Spleen (tissue), 7 donors: Measurements from ENCODE around the gene CD248.

Source experiments
- POLR2A ChIP-seq, 3 donors: fragments of 450-650 bp; IDR thresholded peaks; one replicate each; pipeline ENCODE4 v1.5.1; 2017; ENCODE audit warnings: antibody characterized with exemption in 3 of 3, mild to moderate bottlenecking in 1 of 3
- POLR2AphosphoS5 ChIP-seq, 3 donors: sonication (generic); formaldehyde crosslinking; IDR thresholded peaks; one replicate each; pipeline ENCODE4 v1.5.1; 2017; ENCODE audit warnings: antibody characterized with exemption in 3 of 3
- TF ChIP-seq, protein P1 (sequence below), 11 experiments: fragments of 200-600 bp in 7 of 11; fragments of 450-650 bp in 4 of 11; sonication (generic) in 4 of 11; IDR thresholded peaks in 8 of 11; conservative IDR thresholded peaks in 3 of 11; 1 replicate in 7 of 11; 2 replicates in 4 of 11; pipeline versions ENCODE4 v1.4.0 to v1.8.0; 2016 to 2021; ENCODE audit warnings: antibody characterized with exemption in 11 of 11, inconsistent platforms in 4 of 11, mild to moderate bottlenecking in 1 of 11
- donor health status: DM: no; HTN: no; CAD: no; lungs with moderate emphysema.
- donor health status: DM: no; HTN: no; CAD: no.
- donor health status: DM: no; HTN: no; CAD: no.

- TF ChIP-seq, protein P1, sequence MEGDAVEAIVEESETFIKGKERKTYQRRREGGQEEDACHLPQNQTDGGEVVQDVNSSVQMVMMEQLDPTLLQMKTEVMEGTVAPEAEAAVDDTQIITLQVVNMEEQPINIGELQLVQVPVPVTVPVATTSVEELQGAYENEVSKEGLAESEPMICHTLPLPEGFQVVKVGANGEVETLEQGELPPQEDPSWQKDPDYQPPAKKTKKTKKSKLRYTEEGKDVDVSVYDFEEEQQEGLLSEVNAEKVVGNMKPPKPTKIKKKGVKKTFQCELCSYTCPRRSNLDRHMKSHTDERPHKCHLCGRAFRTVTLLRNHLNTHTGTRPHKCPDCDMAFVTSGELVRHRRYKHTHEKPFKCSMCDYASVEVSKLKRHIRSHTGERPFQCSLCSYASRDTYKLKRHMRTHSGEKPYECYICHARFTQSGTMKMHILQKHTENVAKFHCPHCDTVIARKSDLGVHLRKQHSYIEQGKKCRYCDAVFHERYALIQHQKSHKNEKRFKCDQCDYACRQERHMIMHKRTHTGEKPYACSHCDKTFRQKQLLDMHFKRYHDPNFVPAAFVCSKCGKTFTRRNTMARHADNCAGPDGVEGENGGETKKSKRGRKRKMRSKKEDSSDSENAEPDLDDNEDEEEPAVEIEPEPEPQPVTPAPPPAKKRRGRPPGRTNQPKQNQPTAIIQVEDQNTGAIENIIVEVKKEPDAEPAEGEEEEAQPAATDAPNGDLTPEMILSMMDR (IDR thresholded peaks at IDR 0.05 in 8 of 11, conservative IDR thresholded peaks at IDR 0.05 in 3 of 11), result no peak
- TF ChIP-seq POLR2AphosphoS5 (IDR thresholded peaks at IDR 0.05) (peak; percentile 42 to 73 (median 61)), POLR2A (IDR thresholded peaks at IDR 0.05) (no peak)
These were observed 1.1 kb upstream of the CD248 start for GRCh38 chr11:66317723-66318599.
